ENCODE results near the gene PNPLA2.
A peak's percentile ranks its signal among the peaks of the same experiment; 100 is the strongest.

PNPLA2 gene

GRCh38 chr11:833114-833791 lies 14.5 kb downstream of the PNPLA2 start:
- peak overlapping the region; percentile 63 for H3K4me3 ChIP-seq (ENCODE audit: control insufficient read depth, low read depth, low read length)
- no peak for TF ChIP-seq CTCF (IDR thresholded peaks at IDR 0.05; ENCODE audit: control insufficient read depth, insufficient read depth, low read depth, low read length, missing control alignments)
- no peak for DNase-seq (ENCODE audit: low read depth)

- DNase-seq (ENCODE audit: low read depth) = no peak
- TF ChIP-seq CTCF (IDR thresholded peaks at IDR 0.05; ENCODE audit: control insufficient read depth, insufficient read depth, low read depth, low read length, missing control alignments) = no peak
- H3K4me3 ChIP-seq (ENCODE audit: control insufficient read depth, low read depth, low read length) = peak overlapping the region; percentile 63
Measured at GRCh38 chr11:833849-834311, 15.2 kb downstream of the PNPLA2 start.

- no peak for DNase-seq (ENCODE audit: low read depth)
- H3K4me3 ChIP-seq (ENCODE audit: control insufficient read depth, low read depth, low read length) = peak overlapping the region; percentile 63
- no peak for TF ChIP-seq CTCF (IDR thresholded peaks at IDR 0.05; ENCODE audit: control insufficient read depth, insufficient read depth, low read depth, low read length, missing control alignments)
Measured at GRCh38 chr11:834371-835316, 15.9 kb downstream of the PNPLA2 start.

- DNase-seq (ENCODE audit: low read depth) = no peak
- H3K4me3 ChIP-seq (ENCODE audit: control insufficient read depth, low read depth, low read length) = no peak overlapping the region
- no peak for TF ChIP-seq CTCF (IDR thresholded peaks at IDR 0.05; ENCODE audit: control insufficient read depth, insufficient read depth, low read depth, low read length, missing control alignments)
Measured at GRCh38 chr11:836274-836673, 17.6 kb downstream of the PNPLA2 start.

GRCh38 chr11:836700-837099 lies 18.0 kb downstream of the PNPLA2 start:
- TF ChIP-seq CTCF (IDR thresholded peaks at IDR 0.05; ENCODE audit: control insufficient read depth, insufficient read depth, low read depth, low read length, missing control alignments) = no peak
- no peak for DNase-seq (ENCODE audit: low read depth)
- H3K4me3 ChIP-seq (ENCODE audit: control insufficient read depth, low read depth, low read length) = no peak overlapping the region

- no peak for TF ChIP-seq CTCF (IDR thresholded peaks at IDR 0.05; ENCODE audit: control insufficient read depth, insufficient read depth, low read depth, low read length, missing control alignments)
- DNase-seq (ENCODE audit: low read depth) = no peak
- no peak overlapping the region for H3K4me3 ChIP-seq (ENCODE audit: control insufficient read depth, low read depth, low read length)
Measured at GRCh38 chr11:837189-837989, 18.7 kb downstream of the PNPLA2 start.

Data from AG09309 (cell line).